Neural cell (in vitro differentiated cells): ENCODE measurements around the gene SLC35A2.

Experiments used
- CTCF ChIP-seq: fragments of 450-650 bp; IDR thresholded peaks from 2 replicates; pipeline ENCODE4 v1.5.1; 2014; ENCODE audit warnings: antibody characterized with exemption, mild to moderate bottlenecking, moderate library complexity; ENCODE audit not compliant: poor library complexity, severe bottlenecking
- EP300 ChIP-seq: fragments of 450-650 bp; conservative IDR thresholded peaks from 2 replicates; pipeline ENCODE4 v1.6.1; 2014; ENCODE audit warnings: antibody characterized with exemption, mild to moderate bottlenecking, moderate library complexity; ENCODE audit not compliant: poor library complexity, severe bottlenecking

- no peak for TF ChIP-seq CTCF
- no peak for TF ChIP-seq EP300
These were observed 37.1 kb upstream of the SLC35A2 start for GRCh38 chrX:48948589-48948988.
